Spleen (tissue), 7 donors: ENCODE results near the gene BANF2.

Source experiments
- POLR2AphosphoS5 ChIP-seq, 3 donors: sonication (generic); formaldehyde crosslinking; IDR thresholded peaks; one replicate each; pipeline ENCODE4 v1.5.1; 2017; ENCODE audit warnings: antibody characterized with exemption in 3 of 3
- TF ChIP-seq, protein P1 (sequence below), 11 experiments: fragments of 200-600 bp in 7 of 11; fragments of 450-650 bp in 4 of 11; sonication (generic) in 4 of 11; IDR thresholded peaks in 8 of 11; conservative IDR thresholded peaks in 3 of 11; 1 replicate in 7 of 11; 2 replicates in 4 of 11; pipeline versions ENCODE4 v1.4.0 to v1.8.0; 2016 to 2021; ENCODE audit warnings: antibody characterized with exemption in 11 of 11, inconsistent platforms in 4 of 11, mild to moderate bottlenecking in 1 of 11
- donor health status: DM: no; HTN: no; CAD: no; lungs with moderate emphysema.
- donor health status: DM: no; HTN: no; CAD: no.
- donor health status: DM: no; HTN: no; CAD: no.

DNA sequence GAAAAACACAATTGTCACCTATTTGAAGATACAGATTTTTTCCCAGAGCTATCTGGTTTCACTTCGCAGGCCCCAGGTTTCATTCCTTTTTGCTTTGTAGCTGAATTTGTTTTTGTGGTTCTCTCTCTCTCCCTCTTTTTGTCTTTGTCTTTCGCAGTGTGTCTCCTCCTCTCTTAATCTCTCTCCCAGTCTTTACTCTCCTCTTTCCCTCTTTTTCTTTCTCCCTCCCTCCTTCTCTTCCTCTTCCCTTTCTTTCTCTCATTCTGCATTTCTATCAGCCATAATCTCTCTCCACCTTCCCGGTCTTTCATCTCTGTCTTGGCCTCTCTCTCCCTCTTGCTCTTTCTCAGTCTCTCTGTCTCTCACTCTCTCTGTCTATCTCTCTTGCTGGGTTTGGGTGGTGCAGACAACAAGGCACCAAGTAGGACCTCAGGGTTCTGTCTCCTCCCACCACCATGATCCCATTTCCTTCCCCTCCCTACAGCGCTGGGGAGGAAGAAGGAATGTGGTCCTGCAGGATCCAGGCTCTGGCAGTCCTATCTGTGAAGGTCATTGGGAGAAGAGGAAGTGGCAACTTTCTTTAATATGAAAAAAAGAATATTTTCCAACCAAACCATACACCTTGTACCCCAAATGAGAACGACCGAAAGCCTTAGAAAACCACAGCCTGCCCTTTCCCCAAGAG, 63.2 kb downstream of the BANF2 start:
- TF ChIP-seq, protein P1, sequence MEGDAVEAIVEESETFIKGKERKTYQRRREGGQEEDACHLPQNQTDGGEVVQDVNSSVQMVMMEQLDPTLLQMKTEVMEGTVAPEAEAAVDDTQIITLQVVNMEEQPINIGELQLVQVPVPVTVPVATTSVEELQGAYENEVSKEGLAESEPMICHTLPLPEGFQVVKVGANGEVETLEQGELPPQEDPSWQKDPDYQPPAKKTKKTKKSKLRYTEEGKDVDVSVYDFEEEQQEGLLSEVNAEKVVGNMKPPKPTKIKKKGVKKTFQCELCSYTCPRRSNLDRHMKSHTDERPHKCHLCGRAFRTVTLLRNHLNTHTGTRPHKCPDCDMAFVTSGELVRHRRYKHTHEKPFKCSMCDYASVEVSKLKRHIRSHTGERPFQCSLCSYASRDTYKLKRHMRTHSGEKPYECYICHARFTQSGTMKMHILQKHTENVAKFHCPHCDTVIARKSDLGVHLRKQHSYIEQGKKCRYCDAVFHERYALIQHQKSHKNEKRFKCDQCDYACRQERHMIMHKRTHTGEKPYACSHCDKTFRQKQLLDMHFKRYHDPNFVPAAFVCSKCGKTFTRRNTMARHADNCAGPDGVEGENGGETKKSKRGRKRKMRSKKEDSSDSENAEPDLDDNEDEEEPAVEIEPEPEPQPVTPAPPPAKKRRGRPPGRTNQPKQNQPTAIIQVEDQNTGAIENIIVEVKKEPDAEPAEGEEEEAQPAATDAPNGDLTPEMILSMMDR (IDR thresholded peaks at IDR 0.05 in 8 of 11, conservative IDR thresholded peaks at IDR 0.05 in 3 of 11): no peak
- no peak for TF ChIP-seq POLR2AphosphoS5 (IDR thresholded peaks at IDR 0.05)
